GM12801 (cell line): Measurements from ENCODE around the gene GSAP.

Experiments used
- TF ChIP-seq, protein P1 (sequence below): IDR thresholded peaks from one replicate; pipeline ENCODE4 v1.5.1; 2011; ENCODE audit warnings: control low read depth; ENCODE audit not compliant: insufficient read length; ENCODE audit errors: extremely low read depth

Gene GSAP

DNA sequence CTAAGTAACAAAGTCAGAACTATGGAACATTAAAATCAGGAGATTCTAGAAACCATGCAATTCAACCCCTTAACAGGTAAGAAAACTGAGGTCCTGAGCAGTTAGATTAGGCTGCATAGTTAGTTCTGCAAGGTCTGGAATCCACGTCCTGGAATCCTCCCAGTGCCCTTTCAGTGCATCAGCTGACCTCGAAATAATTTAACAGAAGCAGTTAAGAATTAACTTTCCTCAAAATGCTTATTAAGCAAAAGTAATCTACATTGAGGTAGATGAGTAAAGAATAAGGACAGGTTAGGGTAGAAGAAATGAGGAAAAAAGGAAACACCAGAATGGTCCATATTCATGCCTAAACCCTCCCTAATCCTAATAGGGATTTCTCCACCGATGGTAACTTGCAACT lies 37.6 kb downstream of the GSAP start:
- TF ChIP-seq, protein P1, sequence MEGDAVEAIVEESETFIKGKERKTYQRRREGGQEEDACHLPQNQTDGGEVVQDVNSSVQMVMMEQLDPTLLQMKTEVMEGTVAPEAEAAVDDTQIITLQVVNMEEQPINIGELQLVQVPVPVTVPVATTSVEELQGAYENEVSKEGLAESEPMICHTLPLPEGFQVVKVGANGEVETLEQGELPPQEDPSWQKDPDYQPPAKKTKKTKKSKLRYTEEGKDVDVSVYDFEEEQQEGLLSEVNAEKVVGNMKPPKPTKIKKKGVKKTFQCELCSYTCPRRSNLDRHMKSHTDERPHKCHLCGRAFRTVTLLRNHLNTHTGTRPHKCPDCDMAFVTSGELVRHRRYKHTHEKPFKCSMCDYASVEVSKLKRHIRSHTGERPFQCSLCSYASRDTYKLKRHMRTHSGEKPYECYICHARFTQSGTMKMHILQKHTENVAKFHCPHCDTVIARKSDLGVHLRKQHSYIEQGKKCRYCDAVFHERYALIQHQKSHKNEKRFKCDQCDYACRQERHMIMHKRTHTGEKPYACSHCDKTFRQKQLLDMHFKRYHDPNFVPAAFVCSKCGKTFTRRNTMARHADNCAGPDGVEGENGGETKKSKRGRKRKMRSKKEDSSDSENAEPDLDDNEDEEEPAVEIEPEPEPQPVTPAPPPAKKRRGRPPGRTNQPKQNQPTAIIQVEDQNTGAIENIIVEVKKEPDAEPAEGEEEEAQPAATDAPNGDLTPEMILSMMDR = no peak

DNA sequence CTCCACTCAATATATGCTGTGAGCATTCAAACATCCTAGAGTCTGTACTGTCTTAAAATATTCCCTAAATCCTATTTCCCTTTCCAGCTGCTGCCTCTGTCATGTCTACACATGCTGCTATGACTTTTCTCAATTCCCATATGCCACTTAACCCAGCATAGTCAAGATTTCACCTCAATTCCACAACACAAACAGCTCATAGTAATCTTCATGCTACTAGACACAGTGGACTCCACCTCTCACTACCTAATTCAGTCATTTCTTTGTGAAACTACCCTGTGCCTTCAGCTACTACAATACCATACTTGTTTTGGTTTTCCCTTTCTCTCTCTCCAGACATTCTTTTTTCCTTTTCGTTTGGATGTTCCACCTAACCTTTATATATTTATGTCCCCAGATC lies 45.5 kb downstream of the GSAP start:
- TF ChIP-seq, protein P1 = no peak

DNA sequence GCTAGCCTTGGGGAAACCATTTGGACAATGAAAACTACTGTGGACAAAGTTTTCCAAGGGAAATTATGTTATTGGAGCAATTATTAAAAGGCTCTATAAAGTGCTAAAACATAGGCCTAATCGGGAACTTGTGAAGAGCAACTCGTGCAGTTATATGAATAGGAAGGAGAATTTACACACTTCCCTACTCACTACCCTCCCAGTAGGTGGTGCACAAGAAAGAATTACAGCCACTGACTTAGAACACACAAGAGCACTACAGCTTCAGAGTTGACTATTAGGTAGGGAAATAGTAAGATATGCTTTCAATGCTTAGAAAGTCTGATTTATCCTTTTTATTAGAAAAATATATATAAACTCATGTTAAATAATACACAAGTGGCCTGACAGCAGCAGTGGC lies 47.2 kb downstream of the GSAP start:
- TF ChIP-seq, protein P1 = no peak

DNA sequence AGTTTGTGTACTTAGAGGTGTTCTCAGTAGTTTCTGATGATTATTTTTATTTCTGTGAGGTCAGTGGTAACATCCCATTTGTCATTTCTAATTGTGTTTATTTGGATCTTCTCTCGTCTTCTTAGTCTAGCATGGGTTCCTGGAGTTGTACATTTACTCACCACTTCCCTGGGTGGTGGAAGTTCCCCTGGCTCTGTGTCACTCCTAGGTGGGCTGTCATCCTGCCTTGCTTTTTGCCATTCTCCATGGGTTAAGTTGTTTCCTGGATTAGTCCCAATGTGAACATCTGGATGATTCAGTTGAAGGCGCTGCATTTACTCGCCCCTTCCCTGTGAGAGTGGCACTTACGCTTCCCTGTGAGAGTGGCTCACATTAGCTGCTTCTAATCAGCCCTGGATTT lies 48.2 kb downstream of the GSAP start:
- TF ChIP-seq, protein P1 = no peak

DNA sequence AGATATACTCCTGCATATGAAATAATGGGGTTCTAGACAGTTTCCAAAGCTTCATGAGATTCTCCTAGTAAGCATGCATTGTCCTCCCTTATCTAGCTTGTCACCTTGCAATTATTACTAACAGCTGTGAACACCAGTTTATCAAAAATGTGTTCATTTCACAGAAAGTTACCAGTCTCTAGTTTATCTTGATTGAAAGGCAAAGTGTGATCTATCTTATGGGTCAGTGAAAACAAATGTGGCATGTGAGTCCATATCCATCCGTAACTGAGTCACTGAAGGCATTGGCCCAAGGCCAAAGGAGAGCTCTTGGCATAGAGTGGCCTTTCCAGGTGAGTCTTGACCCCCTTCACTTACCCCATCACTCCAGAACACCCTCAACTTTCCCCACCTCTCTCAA lies 53.2 kb downstream of the GSAP start:
- TF ChIP-seq, protein P1 = no peak

DNA sequence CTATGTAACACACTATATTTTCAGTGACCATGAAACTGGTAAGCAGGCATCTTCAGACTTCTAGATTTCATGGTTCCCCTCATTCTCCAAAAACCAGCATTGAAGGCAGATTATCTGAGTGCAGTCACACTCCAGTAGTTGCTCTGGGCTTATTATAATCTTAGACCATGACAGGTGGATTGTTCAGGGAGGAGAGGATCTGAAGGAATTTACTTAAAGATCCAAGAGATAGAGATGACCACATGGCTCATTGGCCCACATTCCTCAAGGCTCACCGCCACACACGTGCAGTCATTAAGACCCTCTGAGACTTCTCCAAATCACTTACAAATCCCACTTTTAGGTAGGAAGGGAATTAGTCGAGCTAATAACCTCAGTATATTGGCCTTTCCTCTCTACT lies 55.2 kb downstream of the GSAP start:
- TF ChIP-seq, protein P1 = no peak

DNA sequence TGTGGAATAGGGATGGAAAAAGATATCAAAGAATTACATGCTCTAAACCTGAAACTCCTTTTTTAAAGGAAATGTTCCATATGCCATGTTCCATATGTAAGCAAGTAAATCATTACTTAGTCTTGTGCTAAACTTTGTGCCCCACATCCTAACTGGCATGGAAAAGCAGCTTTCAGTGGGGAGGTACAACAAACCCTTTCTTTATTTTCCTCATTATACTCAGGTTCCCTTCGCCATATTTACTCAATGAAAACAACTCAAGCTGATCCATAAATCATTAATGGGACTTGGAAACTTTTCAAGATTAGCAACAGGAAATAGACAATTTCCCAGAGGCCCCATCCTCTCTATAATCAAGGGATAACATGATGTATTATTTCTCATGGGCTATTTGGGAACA lies 56.0 kb downstream of the GSAP start:
- TF ChIP-seq, protein P1 = no peak

DNA sequence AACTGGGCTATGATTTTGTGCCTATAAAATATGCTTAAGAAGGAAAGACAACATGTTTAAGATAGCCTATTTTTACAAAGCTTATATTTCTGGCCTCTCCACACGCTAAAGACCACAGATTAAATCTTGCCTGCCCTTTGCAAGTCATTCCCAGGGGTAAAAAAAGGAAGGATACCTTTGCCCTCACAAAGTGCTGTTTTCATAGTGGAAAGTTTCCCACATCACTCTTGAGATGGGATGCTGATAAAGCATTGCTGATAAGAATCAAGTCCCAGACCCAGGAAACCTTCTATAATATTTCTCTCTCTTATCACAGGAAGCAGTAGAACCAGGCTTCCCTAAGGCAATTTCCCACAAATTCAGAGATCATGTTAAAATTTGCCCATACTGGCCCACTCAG lies 56.5 kb downstream of the GSAP start:
- TF ChIP-seq, protein P1 = no peak
